GM12875 (cell line): ENCODE measurements around the gene ANKS1B.

Experiments
- H3K4me3 ChIP-seq: one replicate; pipeline ENCODE4 v1.5.1; 2011; ENCODE audit warnings: low read depth, low read length, control low read depth
- CTCF ChIP-seq: IDR thresholded peaks from 2 replicates; pipeline ENCODE4 v1.5.1; 2011; ENCODE audit warnings: low read depth, mild to moderate bottlenecking, control low read depth, inconsistent platforms, low read length, moderate library complexity, borderline replicate concordance; ENCODE audit not compliant: insufficient read depth

The ANKS1B gene

GRCh38 chr12:98908866-98909265, 1075.9 kb downstream of the ANKS1B start:
- no peak for TF ChIP-seq CTCF
- no peak overlapping the region for H3K4me3 ChIP-seq

DNA sequence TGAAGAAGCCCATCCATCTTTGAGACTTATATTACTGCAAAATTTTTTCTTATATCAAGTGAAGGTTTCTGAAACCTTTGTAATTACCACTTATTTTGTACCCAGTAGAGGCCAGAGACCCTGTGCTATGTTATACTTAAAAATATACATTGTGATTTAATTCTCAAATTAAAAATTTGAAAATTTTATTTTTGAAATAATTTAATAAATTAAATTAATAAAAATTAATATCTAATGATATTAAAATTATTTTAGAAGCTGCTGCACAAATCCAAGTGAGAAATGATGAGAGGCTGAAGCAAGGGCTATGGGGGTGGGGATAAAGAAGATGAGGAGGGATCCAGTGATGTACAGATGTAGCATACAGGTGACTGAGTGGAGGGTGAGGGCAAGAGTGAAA, 1080.9 kb downstream of the ANKS1B start:
- H3K4me3 ChIP-seq: no peak overlapping the region
- TF ChIP-seq CTCF: no peak

DNA sequence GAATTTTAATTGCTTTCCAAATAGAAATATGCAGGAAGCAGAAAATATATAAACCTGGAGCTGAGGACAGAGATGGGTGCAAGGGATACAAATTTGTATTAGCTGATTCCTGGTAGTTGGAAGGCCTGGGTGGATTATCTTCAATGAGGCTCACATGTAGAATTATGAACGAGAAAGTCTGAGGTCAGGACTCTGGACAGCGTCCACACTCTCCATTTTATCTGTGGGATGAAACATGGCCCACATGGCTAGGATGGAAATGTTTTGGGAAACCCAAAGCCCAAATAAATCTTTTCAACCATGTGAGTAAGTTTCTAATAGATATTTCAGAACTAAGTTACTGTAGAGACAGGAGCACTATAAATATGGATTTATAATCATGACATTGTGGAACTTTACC, 1083.5 kb downstream of the ANKS1B start:
- no peak overlapping the region for H3K4me3 ChIP-seq
- TF ChIP-seq CTCF: no peak

GRCh38 chr12:98896938-98897337, 1087.8 kb downstream of the ANKS1B start:
- no peak overlapping the region for H3K4me3 ChIP-seq
- TF ChIP-seq CTCF: no peak

DNA sequence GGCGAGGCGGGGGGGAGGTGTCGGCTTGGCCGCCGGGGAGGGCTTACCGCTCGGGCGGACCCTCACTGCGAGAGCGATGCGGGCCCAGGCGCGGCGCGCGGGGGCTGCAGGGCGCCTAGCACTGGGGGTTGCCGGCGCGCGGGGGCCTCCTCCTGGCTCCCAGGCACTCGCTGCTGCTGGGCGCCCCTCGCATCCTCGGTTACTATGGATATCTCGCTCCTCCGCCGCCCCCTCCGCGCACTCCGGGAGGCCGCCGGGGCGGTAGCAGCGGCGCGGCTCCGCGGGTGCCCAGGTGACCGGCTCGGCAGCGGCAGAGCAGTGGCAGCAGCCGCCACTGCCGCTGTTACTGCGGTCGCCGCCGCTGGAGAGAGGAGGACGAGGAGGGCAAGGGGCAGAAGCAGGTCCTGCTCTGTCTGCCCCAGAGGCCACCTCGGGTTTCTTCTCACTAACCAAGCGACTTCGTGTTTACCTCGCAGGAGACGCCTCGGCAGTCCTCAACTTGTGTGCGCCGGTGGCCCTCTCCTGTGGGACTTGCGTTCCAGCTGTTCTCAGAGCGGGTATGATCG, 1089.6 kb downstream of the ANKS1B start:
- no peak for TF ChIP-seq CTCF
- H3K4me3 ChIP-seq: no peak overlapping the region

GRCh38 chr12:98894412-98895085, 1090.2 kb downstream of the ANKS1B start:
- TF ChIP-seq CTCF: no peak
- H3K4me3 ChIP-seq: no peak overlapping the region

DNA sequence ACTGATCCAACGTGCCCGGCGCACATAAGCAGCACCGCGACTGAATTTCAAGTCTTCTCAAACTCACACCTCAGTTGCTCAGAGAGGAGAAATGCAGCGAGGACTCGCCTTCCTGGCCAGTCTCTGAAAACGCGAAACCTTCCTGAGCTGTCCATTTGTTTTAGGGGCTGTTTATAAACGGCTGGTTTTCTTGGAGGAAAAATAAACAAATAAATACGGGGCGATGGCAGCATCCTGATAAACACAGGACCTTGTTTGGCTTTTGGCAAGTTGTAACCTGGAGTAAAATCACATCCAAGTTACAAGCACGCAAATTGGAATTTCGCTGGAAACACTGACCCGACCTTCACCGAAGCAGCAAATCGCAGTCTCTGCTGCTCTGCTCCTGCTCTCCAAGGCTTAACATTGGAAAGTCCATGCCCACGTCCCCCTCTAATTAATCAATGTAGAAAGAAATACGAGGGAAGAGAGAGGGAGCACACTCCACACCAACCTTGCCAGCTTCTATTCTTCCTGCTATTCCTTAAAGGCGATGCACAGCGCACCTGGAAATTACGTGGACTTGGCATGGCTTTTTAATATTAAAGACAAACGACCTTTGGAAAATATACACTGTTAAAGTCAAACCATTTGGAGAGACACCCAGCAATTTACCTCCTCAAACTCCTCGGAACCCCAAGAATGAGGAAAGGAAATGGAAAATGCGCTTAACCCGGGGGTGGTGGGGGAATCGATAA, 1090.9 kb downstream of the ANKS1B start:
- no peak for TF ChIP-seq CTCF
- no peak overlapping the region for H3K4me3 ChIP-seq
